ENCODE results near the gene RRM2.
"Not testable (repeated sequence)": the region's sequence is repeated elsewhere in the genome, so short reads cannot be mapped to it uniquely, and the experiment has no call there.

The RRM2 gene

GRCh38 chr2:10084223-10084865 is 38.2 kb upstream of the RRM2 start:
- FAIRE-seq (no peak), DNase-seq (ENCODE audit: insufficient read length, low spot score) (no peak)
- no peak for TF ChIP-seq POLR2A (IDR thresholded peaks at IDR 0.05; ENCODE audit: low read depth, low read length)

DNA sequence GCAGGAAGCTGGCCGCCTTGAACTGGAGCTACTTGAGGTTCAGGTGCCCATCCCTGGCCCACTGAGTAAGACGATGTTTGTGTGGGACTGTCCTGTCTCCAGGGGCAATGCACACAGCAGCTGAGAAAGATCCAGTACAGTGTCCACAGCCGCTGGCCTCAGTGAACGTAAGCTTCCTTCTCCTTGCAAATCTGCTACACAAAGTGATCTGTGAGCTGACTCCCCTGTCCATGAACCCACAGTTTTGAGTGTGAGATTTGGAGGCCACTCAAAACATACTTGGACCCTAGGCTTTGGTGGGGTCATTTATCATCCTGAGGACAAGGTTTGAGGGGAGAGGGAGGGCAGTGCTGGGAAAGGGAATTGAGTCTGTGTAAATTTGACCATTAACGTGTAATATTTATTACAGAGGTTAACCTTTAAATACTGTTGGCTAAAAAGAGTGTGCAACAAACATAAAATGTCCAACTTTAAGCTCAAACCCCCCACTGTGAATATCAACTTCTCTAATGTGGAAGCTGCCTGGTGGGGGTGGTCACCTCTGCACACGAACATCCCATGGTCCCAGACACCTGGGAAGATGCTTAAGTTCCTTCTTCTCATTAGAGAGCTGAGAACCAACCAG is 37.4 kb upstream of the RRM2 start:
- DNase-seq (ENCODE audit: insufficient read length, low spot score) (no peak), FAIRE-seq (no peak)
- TF ChIP-seq POLR2A (IDR thresholded peaks at IDR 0.05; ENCODE audit: low read depth, low read length) = no peak

- FAIRE-seq (no peak), DNase-seq (ENCODE audit: insufficient read length, low spot score) (no peak)
- TF ChIP-seq POLR2A (IDR thresholded peaks at IDR 0.05; ENCODE audit: low read depth, low read length) = no peak
Measured at GRCh38 chr2:10085668-10086059, 36.9 kb upstream of the RRM2 start.

DNA sequence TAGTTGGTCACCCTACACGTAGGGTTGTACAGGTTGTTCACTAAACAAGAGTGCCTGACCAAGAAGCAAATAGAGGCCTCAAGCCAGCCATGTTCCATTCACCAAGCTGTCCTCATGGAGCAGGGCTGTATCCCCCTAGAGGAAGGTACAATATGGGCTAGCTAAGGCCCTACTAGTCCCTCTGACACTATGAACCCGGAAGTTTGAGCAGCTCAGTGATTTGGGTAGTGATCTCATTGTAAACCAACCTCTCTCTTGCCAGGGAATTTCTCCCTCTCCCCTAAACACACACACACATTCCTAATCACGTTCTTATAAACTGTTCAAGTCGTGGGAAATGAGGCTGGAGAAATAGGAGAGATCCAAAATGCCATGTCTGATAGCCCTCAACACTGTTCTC is 35.6 kb upstream of the RRM2 start:
- DNase-seq (ENCODE audit: insufficient read length, low spot score) = no peak
- no peak for FAIRE-seq
- TF ChIP-seq POLR2A (IDR thresholded peaks at IDR 0.05; ENCODE audit: low read depth, low read length) = no peak

- DNase-seq (ENCODE audit: insufficient read length, low spot score) (no peak), FAIRE-seq (no peak)
Measured at GRCh38 chr2:10087360-10087759, 35.2 kb upstream of the RRM2 start.

DNA sequence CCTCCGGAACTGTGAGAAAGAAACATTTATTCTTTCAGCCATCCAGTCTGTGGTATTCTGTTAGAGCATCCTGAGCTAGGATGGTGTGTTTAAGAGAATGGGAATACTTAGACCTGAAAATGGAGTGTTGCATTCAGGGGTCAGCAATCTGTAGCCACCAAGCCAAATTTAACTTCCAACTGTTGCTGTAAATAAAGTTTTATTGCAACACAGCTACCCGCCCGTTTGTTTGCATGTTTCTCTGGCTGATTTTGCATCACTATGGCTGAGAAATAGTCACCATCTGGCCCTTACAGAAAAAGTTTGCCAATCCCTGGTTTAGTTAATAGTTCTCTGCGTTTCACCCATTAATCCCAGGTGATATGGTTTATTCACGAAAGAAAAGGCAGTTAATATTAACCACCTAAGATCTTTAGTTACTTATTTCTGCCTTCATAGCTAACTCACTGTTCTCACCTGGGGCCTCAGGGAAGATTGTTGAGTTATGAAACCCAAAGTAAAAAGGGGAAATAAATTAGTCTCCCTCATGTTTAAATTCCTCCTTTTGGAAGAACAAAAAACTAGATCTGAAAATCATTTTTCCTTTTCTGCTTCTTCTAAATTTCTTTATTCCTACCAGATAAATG is 32.9 kb upstream of the RRM2 start:
- no peak for FAIRE-seq

More at GRCh38 chr2:10087360-10087759, 35.2 kb upstream of the RRM2 start:
- TF ChIP-seq POLR2A (IDR thresholded peaks at IDR 0.05; ENCODE audit: low read depth, low read length) = no peak

DNA sequence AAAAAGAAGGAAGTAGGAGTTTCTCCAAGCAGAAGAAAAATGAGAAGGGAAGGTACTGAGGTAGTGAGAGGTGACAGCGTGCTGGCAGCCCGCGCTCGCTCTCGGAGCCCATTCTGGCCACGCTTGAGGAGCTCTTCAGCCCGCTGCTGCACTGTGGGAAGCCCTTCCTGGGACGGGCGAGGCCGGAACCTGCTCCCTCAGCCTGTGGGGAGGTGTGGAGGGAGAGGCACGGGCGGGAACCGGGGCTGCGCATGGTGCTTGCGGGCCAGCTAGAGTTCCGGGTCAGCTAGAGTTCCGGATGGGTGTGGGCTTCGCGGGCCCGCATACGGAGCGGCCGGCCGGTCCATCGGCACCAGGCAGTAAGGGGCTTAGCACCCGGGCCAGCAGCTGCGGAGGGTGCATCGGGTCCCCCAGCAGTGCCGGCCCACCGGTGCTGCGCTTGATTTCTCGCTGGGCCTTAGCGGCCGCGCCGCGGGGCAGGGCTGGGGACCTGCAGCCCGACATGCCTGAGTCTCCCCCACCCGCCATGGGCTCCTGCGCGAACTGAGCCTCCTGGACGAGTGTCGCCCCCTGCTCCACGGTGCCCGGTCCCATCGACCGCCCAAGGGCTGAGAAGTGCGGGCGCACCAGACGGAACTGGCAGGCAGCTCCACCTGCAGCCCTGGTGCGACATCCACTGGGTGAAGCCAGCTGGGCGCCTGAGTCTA is 31.2 kb upstream of the RRM2 start:
- DNase-seq (ENCODE audit: insufficient read length, low spot score) = no peak
- no peak for FAIRE-seq
- no peak for TF ChIP-seq POLR2A (IDR thresholded peaks at IDR 0.05; ENCODE audit: low read depth, low read length)

More for the DNA sequence above, 32.9 kb upstream of the RRM2 start:
- DNase-seq (ENCODE audit: insufficient read length, low spot score) = no peak
- TF ChIP-seq POLR2A (IDR thresholded peaks at IDR 0.05; ENCODE audit: low read depth, low read length) = no peak

DNA sequence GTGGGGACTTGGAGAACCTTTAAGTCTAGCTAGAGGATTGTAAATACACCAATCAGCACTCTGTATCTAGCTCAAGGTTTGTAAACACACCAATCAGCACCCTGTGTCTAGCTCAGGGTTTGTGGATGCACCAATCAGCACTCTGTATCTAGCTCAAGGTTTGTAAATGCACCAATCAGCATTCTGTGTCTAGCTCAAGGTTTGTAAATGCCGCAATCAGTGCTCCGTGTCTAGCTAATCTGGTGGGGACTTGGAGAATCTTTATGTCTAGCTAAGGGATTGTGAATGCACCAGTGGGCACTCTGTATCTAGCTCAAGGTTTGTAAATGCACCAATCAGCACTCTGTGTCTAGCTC is 30.7 kb upstream of the RRM2 start:
- FAIRE-seq; DNase-seq (ENCODE audit: insufficient read length, low spot score): not testable (repeated sequence)

DNA sequence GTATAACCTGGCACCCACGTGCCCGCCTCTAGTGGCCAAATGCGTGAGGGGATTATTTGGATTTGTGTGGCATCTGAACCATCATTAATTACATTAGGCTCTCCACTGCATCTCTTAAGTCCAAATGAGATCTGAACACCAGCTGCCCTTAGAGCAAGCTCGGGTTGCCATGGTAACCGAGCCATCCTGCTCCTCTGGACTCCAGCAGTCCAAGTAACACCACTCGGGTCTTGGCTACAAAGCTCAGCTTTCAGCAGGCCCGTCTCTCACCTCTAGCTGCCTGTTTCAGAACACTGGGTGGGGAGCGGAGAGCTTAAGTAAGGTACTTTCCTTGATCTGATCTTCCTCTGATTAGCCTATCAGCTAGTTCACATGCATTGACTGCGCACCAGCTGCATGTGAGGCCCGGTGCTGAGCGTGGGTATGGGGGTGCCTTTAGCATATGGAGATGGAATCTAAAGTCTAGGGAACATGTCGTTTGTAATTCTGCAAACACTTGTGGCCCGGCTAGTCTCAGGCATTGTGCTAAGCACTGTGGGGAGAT is 28.2 kb upstream of the RRM2 start:
- DNase-seq (ENCODE audit: insufficient read length, low spot score) (no peak), FAIRE-seq (no peak)
- no peak for TF ChIP-seq POLR2A (IDR thresholded peaks at IDR 0.05; ENCODE audit: low read depth, low read length)

DNA sequence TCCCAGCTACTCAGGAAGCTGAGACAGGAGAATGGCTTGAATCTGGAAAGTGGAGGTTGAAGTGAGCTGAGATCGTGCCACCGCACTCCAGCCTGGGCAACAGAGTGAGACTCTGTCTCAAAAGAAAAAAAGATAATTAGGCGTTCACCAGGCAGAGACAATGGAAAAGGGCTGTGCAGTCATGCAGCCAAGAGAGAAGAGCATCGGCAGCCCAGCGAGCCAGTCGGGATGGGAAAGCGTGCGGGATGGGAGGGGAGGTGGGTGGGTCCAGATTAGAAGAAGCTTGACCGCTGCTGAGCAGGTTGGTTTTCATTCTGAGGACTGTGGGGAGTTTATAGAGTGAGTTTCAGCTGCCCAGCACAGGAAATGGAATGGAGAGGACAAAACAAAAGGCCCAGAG is 27.4 kb upstream of the RRM2 start:
- FAIRE-seq (no peak), DNase-seq (ENCODE audit: insufficient read length, low spot score) (no peak)
- TF ChIP-seq POLR2A (IDR thresholded peaks at IDR 0.05; ENCODE audit: low read depth, low read length) = no peak

DNA sequence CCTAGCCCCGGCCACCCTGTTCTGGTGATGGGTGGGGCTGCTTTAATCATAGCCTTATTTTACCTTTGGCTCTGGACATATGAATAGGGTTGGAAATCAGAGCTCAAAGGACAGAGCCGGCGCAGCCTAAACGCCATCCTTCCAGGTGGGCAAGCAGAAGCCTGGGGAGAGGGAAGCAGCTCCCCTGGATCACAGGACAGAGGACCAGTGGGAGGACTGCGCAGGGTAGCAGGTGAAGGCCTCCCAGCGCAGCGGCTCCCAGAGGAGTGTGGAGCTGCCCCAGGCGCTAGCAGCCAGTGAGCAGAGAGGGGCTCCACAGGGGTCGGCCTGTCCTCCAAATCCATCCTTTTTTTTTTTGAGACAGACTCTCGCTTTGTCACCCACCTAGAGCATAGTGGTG is 25.9 kb upstream of the RRM2 start:
- no peak for TF ChIP-seq POLR2A (IDR thresholded peaks at IDR 0.05; ENCODE audit: low read depth, low read length)
- FAIRE-seq = no peak
- DNase-seq (ENCODE audit: insufficient read length, low spot score) = no peak

DNA sequence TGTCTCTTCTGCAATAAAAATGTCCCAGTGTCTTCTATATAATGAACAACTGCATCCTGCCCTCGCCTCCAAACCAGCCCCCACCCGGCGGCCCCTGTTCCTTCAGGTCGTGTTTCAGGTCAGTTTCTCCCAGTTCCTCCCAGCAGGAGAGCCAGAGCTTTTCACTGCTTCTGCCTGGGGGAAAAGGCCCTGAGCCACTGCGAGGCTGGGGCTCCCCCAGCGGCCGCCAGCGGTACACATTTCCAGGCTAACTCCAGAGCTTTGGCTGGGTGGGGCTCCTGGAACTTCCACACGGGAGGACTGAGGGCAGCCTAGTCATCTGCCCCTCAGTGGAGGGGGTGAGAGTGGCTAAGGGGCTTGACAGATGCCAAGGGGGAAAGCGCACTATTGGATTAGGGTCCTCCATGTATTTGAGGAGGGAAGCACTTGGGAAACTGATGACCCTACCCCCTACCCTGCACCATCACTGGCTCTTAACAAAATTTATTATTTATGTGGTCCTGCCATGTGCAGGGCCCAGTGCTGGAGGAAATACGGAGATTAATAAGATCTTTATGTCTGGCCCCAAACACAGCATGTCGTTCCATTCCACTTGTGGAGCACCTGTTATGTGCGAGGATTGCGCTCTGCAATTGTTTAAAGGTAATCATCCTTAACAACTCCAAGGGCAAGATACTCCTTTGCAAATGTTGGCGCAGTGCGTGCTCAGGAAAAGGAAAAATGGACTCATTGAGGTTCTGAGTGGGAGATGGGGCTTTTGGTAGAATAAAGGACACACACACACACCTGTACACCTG is 25.0 kb upstream of the RRM2 start:
- DNase-seq (ENCODE audit: insufficient read length, low spot score) (peak; percentile 94), FAIRE-seq (no peak)
- TF ChIP-seq POLR2A (IDR thresholded peaks at IDR 0.05; ENCODE audit: low read depth, low read length) = no peak

- DNase-seq (ENCODE audit: insufficient read length, low spot score) (no peak), FAIRE-seq (no peak)
- TF ChIP-seq POLR2A (IDR thresholded peaks at IDR 0.05; ENCODE audit: low read depth, low read length) = no peak
Measured at GRCh38 chr2:10101491-10101890, 21.0 kb upstream of the RRM2 start.

DNA sequence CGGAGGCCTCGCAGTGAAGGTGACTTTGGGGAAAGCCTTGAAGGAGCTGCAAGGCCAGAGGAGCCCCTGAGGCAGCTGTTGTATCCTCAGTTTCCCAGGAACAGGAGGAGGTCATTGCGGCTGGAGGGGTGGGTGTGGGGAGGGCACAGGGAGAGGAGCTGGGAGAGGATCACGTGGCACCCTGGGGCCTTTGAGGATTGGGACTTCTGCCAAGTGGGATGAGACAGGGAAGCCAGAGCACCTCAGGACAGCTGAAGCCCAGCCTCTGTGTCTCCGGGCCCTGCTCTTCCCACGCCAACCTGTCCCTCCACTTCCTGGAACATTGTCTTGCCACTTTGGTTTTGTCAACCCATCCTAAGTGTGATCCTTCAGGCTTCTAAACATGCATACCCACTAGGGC is 19.4 kb upstream of the RRM2 start:
- no peak for DNase-seq (ENCODE audit: insufficient read length, low spot score)
- FAIRE-seq = no peak
- no peak for TF ChIP-seq POLR2A (IDR thresholded peaks at IDR 0.05; ENCODE audit: low read depth, low read length)

DNA sequence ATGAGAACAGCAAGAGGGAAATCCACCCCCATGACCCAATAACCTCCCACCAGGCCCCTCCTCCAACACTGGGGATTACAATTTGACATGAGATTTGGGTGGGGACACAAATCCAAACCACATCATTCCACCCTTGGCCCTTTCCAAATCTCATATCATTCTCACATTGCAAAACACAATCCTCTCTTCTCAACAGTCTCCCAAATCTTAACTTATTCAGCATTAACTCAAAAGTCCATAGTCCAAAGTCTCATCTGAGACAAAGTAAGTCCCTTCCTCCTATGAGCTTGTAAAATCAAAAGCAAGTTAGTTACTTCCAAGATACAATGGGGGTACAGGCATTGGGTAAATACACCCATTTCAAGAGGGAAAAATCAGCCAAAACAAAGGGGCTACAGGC is 17.6 kb upstream of the RRM2 start:
- FAIRE-seq; DNase-seq (ENCODE audit: insufficient read length, low spot score): not testable (repeated sequence)

All from H54 (cell line).